Suppressor macrophage (primary cell): ENCODE measurements around the gene SCAF4.
"Not testable (repeated sequence)": the region's sequence is repeated elsewhere in the genome, so short reads cannot be mapped to it uniquely, and the experiment has no call there.

Experiments used
- DNase-seq, 4 experiments: peaks; one replicate each; pipeline ENCODE4 v3.0.0-alpha.2; 2020 to 2022
- total RNA-seq, 17 experiments: gene quantifications; one replicate each; lab custom pipeline; 2026; ENCODE audit warnings: mixed read lengths in 6 of 17, inconsistent platforms in 3 of 17; lab: John Stamatoyannopoulos, UW

Gene SCAF4, protein sequence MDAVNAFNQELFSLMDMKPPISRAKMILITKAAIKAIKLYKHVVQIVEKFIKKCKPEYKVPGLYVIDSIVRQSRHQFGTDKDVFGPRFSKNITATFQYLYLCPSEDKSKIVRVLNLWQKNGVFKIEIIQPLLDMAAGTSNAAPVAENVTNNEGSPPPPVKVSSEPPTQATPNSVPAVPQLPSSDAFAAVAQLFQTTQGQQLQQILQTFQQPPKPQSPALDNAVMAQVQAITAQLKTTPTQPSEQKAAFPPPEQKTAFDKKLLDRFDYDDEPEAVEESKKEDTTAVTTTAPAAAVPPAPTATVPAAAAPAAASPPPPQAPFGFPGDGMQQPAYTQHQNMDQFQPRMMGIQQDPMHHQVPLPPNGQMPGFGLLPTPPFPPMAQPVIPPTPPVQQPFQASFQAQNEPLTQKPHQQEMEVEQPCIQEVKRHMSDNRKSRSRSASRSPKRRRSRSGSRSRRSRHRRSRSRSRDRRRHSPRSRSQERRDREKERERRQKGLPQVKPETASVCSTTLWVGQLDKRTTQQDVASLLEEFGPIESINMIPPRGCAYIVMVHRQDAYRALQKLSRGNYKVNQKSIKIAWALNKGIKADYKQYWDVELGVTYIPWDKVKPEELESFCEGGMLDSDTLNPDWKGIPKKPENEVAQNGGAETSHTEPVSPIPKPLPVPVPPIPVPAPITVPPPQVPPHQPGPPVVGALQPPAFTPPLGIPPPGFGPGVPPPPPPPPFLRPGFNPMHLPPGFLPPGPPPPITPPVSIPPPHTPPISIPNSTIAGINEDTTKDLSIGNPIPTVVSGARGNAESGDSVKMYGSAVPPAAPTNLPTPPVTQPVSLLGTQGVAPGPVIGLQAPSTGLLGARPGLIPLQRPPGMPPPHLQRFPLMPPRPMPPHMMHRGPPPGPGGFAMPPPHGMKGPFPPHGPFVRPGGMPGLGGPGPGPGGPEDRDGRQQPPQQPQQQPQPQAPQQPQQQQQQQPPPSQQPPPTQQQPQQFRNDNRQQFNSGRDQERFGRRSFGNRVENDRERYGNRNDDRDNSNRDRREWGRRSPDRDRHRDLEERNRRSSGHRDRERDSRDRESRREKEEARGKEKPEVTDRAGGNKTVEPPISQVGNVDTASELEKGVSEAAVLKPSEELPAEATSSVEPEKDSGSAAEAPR
- 7.0 to 48.2 (median 18.9) reads per million in 17 experiments for total RNA-seq

DNA sequence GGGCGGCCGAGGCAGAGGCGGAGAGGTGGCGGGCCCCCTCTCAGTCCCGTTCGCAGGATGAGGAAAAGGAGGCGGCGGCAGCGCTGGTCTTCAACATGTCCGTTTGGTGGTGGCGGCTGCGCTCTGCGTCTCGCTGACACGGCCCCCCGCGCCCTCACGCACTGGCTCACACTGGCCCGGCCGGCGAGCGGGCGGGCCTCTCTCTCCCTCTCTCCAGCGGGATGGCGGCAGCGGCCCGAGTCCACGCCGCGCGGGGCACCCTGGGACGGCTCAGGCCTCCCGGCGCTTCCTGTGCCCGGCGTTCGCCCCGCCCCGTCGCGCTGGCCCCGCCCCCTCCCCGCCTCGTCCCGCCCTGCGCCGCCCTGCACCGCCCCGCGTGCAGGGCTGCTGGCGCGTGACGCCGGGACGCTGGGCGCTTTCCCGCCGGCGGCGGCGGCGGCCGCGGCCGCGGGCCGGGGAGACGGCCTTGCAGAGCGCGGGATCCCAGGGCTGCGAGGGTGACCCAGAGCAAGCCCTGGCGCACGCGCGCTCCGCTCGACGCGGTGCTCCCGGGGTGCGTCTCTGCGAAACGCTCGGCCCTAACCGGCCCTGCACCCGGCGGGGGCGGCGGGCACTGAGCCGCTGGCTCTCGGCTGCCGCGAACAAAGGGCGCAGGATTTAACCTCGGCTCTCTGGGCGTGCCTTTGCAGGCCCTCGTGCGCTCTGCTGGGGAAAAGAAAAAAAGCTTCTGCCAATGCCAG is at the start of gene SCAF4:
SCAF4 (minus strand) TSS at position 262 of the 740 bp plus-strand sequence. CDS start 426 bp downstream, outside the sequence.
- peak; percentile 95 to 98 (median 96) for DNase-seq

DNA sequence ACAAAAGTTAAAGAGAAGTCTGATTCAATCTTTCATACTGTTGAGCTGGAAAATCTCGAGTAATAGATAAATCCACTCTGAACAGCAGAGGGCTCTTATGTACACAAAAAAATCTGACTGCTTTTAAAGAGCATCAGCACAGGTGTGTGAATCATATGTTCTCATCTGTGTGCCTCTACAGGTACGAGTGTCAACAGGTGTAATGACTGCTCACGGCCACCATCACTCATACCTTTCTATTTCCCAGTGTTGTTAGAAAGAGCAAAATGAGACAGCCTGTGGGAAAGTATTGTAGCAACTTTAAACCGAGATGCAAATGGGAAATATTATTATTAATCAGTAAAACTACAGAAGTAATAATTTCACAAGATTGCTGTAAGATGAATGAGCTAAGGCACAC is 49.0 kb upstream of the SCAF4 start:
- DNase-seq: no peak

DNA sequence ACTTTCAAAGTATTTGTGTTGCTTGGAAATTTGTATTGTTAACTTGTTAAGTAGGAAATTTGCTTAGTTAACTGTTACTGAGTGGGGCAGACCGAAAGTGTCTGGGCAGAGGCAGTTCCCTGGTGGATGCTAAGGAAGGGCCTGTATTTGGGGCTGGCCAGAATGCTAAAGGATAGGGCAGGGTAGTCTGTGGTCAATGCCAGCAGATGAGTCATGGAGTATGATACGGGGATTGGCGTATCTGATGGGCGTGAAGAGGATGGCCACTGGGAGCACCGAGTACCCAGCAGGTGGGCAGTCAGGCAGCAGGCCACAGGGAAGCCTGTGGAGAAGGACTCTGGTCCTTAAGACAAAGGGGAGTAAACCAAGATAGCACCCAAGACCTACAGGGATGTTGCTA is 46.6 kb upstream of the SCAF4 start:
- no peak for DNase-seq

DNA sequence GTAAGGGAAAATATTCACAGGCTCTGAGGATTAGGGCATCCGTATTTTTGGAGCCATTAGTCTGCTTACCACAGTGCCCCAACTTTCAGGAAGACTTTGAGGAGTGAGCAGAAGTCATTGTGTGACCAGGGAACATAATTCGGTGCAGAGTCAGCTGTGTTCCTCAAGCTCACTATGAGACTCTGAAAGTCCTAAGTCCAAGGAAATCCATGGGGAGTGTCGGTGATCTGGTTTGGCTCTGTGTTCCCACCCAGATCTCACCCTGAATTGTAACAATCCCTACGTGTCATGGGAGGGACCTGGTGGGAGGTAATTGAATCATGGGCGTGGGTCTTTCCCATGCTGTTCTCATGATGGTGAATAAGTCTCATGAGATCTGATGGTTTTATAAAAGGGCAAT is 45.9 kb upstream of the SCAF4 start:
- no peak for DNase-seq

DNA sequence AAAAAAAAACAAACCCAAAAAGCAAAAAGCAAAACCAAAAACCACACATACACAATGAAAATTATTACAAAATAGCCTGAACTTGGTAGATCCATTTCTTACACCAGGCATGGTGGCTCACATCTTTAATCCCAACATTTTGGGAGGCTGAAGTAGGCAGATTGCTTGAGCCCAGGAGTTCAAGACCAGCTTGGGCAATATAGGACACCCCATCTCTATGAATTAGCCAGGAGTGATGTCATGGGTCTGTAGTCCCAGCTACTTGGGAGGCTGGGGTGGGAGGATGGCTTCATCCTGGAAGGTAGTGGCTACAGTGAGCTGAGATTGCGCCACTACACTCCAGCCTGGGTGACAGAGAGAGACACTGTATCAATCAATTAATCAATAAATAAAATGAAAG is 42.1 kb upstream of the SCAF4 start:
- peak in 3 of 4 experiments; percentile 22 to 40 (median 40) for DNase-seq

DNA sequence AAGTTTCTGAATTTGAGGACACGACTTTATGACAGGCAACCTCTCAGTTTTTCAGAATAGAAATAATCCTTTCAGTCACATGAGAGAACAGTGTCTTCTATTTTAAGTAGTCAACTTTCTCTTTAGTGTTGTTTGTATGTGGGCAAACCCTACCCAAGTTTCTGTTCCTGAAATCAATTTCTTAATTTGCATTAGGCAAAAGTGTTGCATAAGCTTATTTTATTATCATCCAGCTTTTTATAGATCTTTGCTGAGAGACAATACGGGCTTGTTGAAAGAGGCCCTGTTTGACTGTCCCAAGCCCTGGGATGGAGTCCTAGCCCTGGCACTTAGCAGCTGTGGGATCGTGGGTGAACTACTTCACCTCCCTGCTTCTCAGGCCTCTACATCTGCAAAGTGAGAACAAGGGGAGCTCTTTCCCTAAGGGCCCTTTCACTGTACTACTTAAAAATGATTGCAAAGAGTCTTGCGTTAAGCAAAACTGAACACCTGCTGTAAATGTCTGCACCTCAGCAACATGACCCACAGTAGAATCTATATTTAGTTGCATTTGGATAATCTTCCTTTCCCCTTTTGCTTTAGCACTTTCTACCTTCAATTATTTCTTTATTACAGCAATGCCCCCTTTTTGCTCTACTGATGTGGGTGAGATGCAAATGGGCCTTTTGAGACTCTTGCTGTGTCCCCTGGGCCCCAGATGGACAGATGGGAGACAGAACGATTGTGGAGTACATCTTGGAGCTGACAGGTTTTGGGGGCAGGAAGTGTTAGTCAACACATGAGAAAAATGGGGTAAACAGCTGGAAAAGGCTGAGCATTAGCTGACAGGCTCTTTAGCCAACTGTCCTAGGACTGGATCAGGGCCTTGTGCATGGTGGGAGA is 41.0 kb upstream of the SCAF4 start:
- DNase-seq: peak; percentile 38 to 82 (median 64)

DNA sequence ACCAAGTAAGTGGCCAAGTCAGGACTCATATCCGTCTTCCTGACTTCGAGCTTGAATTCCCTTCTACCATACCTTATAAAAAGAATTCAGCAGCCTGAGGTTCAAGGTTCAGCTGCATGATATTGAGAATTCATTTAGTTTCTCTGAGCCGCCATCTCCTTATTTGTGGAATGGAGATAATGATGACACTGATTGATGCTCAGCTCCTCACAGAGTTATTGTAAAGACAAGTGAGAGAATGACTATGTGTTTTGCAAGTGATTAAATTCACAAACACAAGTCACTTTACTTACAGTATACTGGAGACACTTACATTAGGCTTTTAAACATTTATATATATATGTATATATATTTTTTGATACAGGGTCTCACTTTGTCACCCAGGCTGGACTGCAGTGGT is 39.8 kb upstream of the SCAF4 start:
- DNase-seq: no peak

DNA sequence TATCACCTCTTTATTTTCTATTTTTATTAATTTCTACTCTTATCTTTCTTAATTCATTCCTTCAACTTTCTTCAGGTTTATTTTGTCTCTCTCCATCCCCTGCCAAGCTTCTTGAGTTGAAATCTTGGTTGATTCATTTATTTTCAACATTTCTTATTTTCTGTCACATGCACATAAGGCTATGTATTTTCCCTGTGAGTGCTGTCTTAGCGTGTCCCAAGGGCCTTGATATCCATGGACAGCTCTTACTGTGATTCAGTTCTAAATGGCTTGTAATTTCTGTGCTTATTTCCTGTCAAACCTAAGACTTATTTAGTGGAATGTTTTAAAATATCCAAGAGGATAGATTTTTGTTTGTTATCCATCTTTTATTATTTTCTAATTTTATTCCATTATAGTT is 36.8 kb upstream of the SCAF4 start:
- no peak for DNase-seq

DNA sequence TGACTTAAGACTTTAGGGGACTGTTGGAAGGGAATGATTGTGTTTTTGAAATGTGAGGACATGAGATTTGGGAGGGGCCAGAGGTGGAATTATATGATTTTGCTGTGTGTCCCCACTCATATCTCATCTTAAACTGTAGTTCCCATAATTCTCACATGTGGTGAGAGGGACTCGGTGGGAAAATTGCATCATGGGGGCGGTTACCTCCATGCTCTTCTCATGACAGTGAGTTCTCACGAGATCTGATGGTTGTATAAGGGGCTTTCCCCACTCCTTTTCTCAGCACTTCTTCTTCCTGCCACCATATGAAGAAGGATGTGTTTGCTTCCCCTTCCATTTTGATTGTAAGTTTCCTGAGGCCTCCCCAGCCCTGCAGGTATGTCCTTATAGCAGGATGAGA is 35.0 kb upstream of the SCAF4 start:
- DNase-seq: peak; percentile 29 to 56 (median 48)

DNA sequence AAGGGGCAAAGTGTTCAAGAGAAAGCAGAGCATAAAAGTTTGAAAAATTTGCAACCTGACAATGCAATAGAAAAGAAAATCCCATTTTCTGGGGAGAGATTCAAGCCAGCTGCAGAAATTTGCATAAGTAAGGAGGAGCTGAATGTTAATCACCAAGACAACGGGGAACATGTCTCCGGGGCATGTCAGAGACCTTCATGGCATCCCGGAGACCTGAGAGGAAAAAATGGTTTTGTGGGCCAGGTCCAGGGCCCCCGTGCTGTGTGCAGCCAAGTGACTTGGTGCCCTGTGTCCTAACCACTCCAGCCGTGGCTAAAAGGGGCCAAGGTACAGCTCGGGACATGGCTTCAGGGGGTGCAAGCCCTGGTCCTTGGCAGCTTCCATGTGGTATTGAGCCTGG is 33.9 kb upstream of the SCAF4 start:
- DNase-seq: not testable (repeated sequence)

DNA sequence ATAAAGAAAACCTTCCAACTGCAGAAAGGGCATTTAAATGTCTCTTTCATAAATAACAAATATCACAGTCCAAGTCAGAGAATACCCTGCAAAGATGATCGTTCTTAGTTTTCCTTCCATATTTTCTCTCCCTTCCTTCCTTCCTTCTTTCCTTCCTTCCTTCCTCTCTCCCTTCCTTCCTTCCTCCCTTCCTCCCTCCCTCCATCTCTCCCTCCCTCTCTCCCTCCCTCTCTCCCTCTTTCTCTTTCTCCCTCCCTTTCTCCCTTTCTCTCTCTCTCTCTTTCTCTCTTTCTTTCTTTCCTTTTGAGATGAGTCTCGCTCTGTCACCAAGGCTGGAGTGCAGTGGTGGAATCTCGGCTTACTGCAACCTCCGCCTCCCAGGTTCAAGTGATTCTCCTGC is 29.0 kb upstream of the SCAF4 start:
- no peak for DNase-seq

DNA sequence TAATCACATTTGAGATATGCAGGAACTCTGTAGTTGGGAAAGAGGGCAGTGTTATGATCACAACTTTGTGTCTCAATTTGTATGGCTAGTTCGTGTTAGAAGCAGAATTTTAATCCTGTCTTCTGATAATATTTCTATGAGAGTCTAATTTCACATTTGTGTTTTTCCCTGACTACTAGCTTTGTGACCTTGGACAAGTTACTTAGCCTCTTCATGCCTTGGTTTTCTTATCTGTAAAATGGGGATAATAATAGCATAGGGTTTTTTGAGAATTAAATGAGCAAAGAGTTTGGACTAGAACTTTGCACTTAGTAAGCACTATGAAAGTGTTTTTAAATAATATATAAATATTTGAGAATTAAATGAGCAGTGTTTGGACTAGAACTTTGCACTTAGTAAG is 24.9 kb upstream of the SCAF4 start:
- no peak for DNase-seq

DNA sequence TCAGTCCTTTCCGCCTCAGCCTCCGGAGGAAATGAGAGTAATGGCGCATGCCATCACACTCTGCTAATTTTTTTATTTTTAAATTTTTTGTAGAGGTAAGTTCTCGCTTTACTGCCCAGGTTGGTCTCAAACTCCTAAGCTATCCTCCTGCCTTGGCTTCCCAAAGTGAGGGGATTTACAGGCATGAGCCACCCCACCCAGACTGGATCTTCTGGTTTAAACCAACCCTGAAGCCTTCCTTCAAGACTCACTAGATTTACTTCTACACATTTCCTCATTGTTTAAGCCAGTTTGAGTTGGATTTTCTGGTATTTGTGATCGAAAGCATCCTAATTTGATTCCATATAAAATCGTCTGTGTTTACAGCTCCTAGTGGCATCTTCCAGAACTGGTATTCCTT is 23.1 kb upstream of the SCAF4 start:
- DNase-seq: no peak

DNA sequence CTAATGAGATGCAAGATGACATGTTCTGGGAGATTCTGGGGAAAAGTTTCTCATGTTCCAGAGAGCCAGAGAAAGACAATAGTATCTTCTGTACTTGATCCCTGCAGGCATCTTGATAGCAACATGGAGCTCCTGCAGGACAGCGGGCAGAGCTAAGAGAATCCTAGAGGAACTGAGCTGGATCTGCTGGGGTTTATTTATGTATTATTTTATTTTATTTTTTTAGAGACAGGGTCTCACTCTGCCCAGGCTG is 22.7 kb upstream of the SCAF4 start:
- no peak for DNase-seq

DNA sequence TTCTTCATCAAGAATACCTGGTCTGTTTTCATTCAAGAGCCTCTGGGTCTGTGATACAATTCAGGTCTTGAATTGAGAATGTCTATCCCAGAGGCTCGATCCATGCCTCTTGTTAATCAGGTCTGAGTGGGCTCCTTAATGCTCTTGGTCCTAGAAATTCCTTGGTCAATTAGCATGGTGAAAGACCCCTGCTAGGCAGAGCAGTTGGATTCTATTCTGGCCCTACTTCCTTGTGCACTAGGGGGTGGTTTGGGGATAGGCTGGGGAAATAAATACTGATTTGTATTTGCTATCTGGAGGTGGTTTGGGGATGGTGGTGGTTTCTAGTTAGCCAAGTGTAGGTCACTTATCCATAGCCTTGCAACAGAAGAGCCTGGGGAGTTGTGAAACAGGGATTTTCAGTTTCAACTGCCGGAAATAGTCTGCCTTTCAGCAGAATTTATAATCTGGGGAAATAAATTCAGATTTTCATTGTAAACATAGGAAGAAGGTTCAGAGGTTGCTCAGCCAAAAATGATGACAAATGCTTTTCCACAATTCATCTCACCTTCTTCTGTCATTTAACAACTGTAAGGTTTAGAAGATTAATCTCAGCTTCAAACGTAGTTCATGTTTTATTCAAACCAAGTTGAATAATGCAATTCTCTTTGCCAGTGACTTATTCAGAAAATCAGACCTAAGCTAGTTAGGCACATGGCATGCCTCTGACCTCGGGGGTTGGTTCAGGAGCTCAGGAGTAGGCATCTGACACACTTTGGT is 22.2 kb upstream of the SCAF4 start:
- peak in 2 of 4 experiments; percentile 17 to 24 for DNase-seq

DNA sequence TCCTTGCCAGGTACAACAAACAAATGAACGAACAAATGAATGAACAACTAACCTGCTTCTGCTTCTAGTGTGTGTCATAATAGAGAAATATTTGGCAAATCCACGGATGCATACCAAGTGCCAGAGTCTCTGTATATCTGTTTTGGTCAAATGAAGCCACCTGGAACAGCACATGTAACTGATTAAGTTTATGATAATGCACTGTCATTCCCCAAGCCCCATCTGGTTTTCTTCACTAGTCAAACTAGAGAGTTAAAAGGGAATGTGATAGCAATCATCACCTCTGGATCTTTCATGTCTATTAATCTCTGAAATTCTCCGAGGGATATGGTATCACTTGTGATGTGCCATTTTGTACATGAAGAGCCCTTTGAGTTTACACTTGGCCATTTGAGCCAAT is 21.0 kb upstream of the SCAF4 start:
- DNase-seq: no peak

DNA sequence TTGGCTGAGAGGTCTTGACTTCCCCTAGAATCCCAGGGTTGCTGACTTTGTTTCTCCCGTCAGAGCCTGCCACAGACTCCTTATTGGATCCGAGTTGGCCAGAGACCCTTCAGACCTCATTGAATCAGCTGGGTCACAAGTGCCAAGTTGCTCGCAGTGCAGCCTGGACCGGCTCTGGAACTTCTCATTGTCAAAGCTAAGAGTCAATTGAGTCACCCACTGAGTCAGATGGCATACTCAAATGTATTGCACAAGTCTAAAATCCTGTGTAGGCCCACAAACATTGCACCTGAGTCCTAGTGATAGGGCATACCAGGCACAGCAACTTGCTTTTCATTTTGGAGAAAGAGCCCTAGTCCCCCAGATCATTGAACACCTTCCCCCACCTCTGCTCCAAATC is 20.4 kb upstream of the SCAF4 start:
- DNase-seq: peak; percentile 33 to 58 (median 54)

DNA sequence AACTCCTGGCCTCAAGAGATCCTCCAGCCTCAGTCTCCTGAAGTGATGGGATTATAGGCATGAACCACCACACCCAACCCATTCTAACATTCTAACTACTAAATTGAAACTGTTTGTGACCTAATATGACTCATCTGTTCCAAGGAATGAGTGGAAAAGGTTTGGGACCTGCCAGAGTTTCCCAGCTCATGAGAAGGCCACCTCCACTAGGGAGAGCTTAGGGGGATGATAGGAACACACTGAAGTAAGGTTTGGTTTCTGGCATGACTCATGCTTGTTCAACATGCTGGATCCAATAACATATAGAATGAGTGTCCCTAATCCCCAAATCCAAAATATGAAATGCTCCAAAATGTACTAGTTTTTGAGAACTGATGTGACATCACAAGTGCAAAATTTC is 18.9 kb upstream of the SCAF4 start:
- DNase-seq: no peak

DNA sequence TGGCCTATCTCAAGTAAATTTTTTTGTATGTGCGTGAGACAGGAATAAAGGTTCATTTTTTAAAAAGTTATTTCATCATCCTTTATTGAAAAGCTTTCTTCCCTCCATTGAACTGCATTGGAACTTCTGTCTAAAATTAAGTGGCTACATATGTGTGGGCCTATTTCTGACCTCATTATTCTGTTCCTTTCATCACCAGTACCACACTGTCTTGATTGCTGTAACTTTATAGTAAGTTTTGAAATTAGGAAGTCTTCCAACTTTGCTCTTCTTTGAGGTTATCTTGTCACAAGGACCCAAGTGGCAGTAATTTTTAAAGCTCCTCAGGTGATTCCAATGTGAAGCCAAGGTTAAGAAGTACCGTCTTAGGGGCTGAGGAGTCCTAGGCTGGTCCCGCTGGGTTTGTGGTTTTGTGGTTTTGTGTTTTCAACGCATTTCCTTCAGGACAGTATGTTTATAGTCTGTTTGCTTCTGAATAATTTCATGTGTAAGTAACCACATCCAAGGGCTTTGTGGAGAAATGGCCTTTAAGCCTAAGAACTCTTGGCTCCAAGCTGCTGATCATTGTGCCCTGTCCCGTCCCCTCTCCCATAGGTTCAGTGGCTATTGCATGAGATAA is 12.4 kb upstream of the SCAF4 start:
- peak in 3 of 4 experiments; percentile 9 to 66 (median 50) for DNase-seq

DNA sequence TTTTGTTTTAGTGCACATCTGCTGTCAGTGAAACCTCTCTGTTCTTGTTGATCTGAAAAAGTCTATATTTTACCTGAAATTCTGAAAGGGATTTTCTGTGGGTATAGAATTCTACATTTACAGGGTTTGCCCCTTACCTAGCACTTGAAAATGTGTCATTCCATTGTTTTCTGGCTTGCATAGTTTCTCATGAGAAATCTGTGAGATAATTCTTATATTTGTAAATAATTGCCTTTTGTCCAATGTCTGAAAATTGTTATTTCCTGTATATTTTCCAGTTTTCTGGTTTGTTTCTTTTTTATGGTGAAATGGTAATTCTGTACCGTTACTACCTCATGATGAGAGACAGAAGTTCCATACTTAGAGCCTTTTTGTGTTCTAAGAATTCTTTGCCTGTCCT is 11.8 kb upstream of the SCAF4 start:
- DNase-seq: no peak
